ENCODE results near the gene CHMP4B.

CHMP4B gene

DNA sequence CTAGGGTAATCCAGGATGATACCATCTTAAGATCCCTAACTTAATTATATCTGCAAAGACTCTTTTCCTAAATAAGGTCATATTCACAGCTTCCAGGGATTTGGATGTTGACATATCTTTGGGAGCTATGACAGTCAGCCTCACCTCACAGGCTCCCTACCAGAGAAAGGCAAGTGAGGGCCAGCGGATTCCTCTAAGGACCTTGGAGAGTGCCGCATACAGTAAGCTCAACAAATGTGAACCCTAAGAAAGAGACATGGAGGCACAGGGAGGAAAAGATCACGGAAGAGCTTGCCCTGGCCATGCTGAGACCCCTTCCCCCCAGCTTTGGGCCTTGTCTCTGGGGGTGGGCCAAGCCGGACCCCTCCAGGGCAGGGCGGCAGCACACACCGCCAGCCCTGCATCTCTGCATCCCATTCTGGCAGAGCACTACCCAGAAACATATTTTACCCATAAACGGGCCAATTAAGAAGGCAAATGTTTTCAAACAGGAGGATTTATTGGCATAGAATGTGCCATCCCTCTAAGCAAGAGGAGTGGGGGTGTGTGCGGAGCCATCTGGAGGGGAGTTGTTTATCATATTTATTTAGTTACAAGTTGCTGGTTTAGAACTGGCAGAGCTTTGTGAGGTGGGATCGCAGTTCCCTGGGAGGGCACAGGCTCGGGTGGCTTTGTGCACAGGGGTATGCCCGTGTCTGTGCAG is 55.4 kb downstream of the CHMP4B start:
- no peak for DNase-seq

DNA sequence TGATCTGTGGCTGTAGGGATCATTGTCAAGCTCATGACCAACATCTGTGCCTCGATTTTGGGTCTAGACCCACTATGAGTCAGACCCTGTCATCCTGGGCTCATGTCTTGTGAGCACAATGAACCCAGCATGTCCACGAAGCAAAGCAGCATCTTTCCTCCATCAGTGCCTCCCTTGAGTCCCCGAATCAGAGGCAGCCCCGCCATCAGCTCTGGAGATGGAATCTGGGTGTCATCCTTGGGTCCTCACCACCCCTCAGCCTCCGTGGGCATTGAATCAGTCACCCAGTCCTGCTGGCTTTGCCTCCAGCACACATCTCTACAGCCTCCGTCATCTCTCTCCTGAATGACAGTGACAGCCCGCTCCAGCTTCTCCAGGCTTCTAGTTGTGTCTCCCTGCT is 56.9 kb downstream of the CHMP4B start:
- DNase-seq = no peak

DNA sequence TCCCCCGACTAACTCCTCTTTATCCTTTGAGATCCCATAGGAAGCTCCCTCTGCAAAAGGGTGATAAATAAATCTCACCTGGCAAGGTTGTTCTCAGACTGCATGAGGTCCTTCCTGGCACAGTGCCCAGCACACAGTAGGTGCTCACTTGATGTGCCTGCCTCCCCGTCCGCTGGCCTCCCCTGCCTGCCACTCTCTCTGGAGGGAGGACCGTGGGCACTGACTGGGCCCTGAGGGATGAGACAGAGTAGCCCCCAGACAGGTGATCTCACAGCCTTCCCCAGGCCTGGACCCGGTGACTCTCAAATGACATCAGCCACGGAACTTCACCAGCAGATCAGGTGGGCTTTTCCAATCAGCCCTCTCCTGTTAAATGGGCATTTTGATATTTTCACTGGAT is 57.4 kb downstream of the CHMP4B start:
- no peak for DNase-seq

DNA sequence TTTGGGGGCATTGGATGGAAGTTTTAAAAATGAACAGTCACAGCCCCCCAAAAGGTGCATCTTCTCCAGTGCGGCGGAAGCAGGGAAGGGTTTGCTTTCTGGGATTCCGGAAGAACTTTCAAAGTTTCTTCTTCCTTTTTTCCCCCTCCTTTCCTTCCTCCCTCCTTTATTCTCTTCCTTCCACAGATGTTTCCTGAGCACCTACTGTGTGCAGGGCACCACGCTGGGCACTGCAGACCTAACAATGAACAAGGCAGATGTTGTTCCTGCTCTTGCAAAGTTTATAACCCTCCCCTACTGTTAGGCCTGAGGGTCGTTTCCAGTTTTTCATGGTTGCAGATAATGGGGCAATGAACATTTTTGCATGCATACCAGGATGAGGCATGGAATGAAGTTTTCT is 58.1 kb downstream of the CHMP4B start:
- DNase-seq = no peak

DNA sequence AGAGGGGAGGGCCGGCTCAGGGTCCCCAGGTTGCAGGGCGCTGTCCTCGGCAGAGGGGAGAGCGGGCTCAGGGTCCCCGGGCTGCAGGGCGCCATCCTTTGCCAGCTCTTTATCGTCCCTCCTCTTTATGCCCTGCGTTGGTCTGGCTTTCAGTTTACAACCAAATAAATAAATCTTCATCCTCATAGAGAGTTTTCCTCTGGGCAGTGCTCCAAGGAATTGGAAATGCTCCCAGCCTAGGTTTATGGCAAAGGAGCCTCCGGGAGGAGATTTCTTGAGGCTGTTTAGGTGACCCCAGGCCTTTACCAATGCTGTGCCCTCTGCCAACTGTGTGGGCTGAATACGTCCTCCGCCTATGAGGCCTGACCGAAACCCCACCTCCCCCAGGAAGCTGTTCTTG is 60.2 kb downstream of the CHMP4B start:
- no peak for DNase-seq

DNA sequence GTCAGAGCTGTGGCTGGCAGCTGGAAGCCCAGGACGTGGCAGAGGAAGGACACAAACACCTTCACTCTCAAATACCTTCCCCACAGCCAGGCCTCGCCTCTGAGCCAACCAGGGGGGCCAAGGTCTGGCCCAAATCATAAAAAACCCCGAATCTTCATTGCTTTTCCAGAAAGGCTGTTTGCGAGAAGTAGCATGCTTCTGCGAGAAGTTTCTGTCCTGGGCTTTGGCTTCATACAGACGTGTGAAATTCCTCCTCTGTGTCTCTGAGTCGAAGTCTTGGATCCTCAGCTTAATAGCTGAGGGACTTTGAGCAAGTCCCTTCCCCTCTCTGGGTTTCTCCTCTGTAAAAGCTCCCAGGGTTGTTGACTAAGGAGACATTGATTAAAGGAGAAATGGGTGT is 63.0 kb downstream of the CHMP4B start:
- no peak for DNase-seq

DNA sequence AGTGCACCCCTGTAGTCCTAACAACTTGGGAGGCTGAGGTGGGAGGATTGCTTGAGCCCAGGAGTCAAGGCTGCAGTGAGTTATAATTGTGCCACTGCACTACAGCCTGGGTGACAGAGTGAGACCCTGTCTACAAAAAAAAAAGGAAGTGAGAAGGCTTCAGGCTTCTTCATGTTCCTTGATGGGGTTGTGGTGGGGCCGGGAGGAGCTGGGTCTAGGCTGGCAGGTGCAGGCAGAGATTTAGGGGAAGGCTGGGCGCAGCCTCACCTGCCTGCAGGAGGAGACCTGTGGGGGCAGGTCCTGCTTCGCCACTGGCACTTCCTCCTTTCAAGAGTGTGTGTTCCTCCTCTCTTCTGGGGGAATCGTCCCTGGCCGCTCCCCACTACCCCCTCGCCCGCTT is 63.9 kb downstream of the CHMP4B start:
- no peak for DNase-seq

DNA sequence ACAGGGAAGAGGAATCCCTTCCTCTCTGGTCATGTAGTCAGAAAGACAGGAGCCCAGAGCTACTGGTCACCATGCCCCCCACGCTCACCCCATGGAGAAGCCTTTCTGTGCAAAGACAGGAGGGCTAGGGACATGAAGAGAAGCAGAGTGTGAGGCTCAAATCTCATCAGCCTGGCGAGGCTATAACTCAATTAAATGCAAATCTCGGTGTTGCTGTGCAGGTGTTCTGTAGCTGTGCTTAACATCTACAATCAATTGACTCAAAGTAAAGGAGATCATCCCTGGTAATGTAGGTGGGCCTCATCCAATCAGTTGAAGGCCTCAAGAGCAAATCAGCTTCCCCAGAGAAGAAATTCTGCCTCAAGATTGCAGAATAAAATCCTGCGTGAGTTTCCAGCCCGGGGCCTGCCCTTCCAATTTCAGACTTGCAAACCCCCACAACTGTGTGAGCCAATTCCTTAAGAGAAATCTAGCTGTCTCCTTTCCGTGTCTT is 64.4 kb downstream of the CHMP4B start:
- no peak for DNase-seq

DNA sequence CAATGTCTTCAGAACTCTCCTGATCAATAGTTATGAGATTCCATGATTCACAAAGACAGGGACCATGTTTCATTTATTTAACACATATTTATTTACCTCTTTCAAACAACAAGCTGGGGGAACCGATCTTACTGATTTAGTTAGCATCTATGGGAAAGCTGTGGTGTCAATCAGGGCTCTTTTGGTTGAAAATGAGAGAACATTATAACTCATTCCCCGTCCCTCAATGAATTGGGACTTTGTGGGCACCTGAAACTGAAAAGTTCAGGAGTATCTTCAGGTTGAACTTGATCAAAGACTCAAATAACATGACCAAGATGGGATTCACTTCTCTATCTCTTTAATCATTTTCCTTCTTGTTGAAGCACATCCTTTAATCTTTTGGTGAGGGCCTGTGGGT is 67.4 kb downstream of the CHMP4B start:
- no peak for DNase-seq

DNA sequence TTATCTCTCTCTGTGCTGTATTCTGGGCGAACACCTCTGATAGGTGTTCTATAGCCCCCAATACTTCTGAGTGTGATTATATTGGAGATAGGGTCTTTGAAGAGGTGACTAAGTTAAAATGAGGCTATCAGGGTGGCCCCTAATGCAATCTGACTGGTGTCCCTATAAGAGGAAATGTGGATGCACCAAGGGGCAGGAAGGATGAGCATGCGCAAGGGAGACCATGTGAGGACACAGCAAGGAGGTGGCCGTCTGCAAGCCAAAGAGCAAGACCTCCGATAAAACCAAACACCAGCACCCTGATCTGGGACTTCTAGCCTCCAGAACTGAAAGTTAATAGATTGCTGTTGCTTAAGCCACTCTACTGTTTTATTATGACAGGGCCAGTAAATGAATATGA is 69.2 kb downstream of the CHMP4B start:
- DNase-seq = no peak

DNA sequence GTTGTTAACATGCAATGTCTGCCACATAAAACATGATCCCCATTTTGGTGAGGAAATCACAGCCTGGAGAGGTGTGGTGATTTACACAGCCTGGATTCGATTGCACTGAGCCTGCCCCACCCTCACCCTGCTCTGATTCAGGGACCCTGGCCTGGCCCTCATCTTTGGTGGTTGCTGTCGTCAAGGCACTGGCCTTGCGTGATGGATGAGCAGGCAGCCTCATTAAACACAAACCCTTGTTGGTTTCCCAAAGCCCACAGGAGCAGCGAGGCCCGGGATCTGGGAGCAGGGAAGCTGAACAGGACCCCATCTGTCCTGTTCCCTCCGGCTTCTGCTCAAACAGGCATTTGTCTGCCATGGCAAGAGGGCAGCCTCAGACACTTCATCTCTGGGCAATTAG is 70.8 kb downstream of the CHMP4B start:
- no peak for DNase-seq

DNA sequence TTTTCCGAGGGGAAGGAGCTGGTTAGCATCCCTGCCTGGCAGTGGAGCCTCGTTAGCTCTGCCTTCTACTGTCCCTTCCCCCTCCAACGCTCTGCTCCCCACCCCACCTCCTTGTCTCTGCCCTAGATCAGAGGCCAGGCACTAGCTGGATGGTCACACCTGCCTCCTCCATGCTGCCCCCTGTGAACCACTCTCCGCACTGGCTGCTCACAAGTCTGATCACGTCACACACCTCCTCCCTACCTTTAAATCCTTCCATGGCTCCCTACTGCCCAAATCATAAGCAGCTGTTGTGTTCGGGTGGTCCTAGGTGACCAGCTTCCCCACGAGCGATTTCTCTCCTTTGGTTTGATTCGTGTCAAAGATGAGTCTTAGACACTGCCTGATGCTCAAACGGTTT is 71.3 kb downstream of the CHMP4B start:
- no peak for DNase-seq

DNA sequence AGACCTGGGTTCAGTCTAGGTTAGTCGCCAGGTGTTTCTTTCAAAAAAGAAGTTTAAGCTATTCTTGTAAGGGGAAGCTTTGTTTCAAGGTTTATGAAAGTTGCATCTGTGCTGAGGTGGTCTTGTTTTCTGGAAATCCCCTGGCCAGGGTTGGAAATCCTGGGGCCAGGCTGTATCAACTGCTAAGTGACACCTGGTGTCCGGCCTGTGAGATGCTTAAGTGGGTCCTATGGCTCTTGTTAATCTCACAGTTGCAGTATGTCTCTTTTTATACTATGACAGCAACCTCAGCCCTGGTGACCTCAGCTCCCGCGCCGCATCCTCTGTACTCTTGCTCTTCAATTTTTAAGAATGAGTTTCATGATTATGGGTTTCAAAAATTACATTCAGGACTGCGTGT is 72.0 kb downstream of the CHMP4B start:
- DNase-seq = no peak

DNA sequence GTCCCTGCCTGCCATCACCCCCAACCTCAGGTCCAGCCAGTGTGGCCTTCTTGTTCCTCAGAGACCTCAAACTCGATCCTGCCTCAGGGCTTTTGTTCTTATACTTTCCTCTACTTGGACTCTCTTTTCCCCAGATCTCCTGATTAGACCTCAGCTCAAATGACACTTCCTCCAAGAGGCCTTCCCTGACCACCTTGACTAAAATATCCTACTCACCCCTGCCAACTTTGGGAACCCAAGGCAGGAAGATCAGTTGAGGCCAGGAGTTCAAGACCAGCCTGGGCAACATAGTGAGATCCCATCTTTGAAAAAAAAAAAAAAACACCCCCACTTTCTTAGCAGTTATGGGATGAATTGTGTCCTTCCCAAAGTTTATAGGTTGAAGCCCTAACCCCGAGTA is 73.5 kb downstream of the CHMP4B start:
- no peak for DNase-seq

DNA sequence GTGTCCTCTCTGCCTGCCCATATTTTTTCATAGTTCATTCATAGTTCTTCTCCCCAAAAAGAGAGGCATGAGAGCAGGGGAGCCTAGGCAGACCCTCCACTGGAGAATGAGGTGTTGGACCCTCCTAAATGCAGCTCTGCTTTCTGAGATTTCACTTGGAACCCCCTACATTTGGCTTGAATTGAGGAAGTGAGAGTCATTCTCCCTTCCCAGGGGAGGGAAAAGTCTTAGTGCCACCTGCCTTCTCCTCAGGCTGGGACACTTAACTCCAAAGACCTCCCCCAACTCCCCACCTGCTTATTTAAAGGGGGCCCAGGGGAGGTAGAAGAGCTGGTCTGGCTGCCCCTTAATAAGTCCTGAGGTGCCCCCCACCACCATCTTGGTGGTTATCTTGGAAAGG is 78.2 kb downstream of the CHMP4B start:
- DNase-seq = no peak

DNA sequence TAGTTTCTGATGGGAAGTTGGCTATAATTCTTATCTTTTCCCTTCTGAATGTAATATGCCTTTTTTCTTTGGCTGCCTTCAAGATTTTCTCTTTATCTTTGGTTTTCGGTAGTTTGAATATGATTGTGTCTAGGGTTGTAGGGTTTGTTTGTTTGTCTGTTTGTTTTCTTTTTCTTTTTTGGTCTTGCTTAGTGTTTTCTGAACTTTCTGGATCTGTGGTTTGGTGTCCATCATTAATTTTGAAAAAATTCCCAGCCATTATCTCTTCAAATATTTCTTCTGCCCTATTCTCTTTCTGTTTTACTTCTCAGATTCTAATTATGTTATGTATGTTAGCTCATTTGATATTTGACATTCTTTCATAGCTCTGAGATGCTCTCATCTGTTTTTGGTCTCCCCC is 79.4 kb downstream of the CHMP4B start:
- no peak for DNase-seq

DNA sequence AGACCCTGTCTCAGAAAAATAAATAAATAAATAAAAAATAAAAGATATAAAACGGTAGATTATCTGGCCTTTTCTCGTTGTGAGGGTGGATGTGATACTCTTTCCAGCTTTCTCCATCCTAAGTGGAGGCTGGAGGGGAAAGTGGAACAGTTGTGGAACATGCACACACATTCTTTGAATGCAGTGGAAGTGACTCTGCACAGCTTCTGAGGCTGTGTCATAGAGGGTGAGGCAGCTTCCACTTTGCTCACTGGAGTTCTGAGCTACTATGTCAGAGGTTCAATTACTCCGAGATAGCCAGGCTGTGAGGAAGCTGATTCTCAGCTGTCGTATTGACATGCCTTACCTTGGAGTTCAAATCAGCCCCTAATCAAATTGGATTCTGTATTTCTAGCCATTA is 82.2 kb downstream of the CHMP4B start:
- DNase-seq = no peak

DNA sequence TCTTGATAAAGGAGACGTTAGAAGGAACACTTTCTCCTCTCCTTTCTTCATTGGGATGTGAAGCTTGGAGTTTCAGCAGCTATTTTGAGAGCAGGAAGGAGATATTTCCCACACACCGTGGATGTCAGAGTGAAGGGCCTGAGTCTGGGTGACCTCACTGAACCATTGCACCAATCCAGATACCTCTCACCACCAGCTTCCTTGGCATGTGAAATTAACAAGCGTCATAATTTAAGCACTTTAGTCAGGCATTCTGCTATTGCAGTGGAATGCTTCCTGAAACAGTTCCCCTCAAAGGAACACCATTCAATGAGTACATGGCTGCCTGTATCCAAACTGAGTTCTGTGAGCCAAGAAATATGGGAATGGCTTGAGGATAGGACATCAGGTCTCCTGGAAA is 83.7 kb downstream of the CHMP4B start:
- DNase-seq = no peak

DNA sequence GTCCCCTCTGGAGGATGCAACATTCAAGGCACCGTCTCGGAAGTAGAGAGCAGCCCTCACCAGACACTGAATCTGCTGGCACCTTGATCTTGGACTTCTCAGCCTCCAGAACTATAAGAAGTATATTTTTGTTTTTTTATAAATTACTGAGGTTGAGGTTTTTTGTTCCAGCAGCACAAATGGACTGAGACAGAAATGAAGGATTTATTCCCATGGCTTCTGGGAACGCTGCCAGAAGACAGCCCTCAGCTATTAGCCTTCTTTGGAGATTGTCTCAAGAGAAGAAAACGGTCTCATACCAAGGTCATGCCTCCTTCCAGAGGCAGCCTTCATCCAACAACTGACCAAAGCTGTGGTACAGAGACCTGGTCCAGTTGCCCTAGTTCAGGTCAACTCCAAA is 85.4 kb downstream of the CHMP4B start:
- DNase-seq = no peak

DNA sequence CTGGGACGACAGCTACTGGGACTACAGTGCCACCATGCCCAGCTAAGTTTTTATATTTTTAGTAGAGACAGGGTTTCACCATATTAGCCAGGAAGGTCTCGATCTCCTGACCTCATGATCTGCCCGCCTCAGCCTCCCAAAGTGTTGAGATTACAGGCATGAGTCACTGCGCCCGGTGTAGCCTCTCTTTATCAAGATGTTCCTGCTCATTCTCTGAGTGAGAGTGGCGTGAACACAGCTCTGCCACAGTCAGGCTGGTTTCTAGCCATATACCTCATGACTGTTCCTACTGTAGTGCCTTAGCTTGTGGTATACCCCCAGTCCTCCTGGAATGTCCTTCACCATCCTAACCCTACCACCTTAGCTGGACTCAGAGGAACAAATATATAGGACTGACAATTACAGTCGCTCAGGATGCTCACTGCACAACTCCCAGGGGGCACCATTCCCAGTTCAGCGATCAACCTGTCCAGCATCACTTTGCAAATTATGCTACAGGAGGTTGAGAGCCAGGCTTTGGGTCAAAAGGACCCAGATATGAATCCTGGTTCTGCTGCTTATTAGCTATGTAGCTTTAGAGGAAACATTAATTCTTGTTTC is 86.3 kb downstream of the CHMP4B start:
- no peak for DNase-seq

DNA sequence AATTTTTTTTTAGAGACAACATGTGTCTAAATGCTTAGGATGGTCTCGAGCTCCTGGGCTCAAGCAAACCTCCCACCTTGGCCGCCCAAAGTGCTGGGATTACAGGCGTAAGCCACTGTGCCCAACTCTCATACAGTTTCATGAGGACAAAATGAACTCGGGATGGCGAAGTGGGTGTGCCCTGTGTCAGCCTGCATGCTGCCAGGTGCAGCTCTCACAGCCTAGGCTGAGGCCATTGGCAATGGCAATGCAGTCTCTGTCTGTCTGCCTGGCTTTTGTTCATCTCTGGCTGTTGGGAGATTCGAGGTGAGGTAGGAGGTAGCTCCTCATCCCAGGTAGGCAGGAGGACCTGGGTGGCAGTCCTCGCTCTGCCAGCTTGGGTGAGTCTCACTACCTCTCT is 88.0 kb downstream of the CHMP4B start:
- DNase-seq = no peak

DNA sequence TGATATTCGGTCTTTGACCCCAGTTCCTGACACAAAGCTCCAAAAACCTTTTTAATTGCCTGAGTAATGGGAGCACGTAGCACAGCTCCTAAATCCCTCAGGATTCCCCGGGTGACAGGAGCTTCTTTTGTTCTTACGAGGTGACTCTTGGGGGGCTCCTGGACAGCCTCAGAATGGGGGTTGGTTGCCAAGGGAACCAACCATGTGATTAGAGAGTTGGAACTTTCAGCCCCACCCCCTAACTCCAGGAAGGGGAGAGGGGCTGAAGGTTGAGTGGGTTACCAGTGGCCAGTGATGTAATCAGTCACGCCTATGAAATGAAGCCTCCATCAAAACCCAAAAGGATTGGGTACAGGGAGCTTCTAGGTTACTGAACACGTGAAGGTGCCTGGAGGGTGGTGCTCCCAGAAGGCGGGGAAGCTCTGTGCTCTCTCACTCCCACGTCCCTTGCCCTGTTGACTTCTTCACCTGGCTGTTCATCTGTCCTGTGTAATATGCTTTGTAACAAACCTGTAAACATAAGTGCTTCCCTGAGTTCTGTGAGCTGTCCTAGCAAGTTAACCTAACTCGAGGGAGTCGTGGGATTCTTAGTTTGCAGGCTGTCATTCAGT is 89.5 kb downstream of the CHMP4B start:
- no peak for DNase-seq

DNA sequence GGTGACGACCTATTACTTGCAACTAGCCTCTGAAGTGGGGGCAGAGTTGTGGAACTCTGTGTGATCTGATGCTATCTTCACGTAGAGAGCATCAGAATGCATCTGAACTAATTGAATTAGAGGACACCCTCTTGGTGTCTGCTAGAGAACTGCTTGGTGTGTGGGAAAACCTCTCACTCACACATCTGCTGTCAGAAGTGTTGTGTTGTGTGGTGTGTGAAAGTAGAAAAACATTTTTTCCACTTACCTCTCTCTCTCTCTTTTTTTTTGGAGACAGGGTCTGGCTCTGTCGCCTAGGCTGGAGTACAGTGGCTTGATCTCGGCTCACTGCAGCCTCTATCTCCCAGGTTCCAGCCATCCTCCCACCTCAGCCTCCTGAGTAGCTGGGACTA is 90.0 kb downstream of the CHMP4B start:
- no peak for DNase-seq

DNA sequence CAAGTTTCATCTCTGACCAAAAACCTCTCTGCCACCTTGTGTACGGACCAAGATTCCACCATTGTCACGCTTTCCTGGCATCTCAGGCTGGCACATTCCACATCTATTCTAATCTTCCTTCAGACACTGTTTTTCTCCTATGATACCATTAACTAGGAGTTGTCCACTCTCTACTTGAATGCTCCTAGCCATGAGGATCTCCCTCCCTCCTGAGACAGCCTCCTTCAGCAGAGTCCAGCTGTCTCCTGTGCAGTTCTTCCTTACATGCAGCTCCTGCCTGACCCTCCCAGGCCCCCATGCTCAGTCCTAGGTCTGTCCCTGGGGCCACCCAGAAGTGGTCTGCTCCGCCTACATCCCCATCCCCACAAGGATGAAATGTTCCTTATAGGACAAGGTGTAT is 90.9 kb downstream of the CHMP4B start:
- no peak for DNase-seq
